ENCODE measurements around the gene AGAP6. TPM values are rescaled to one million over a fixed set of nuclear protein-coding genes. Genes with fewer than 3 reads are reported as not detected.
"Not testable (repeated sequence)": the region's sequence is repeated elsewhere in the genome, so short reads cannot be mapped to it uniquely, and the experiment has no call there.

AGAP6 gene
- polyA plus RNA-seq, 1 of the 3 experiments (the other 2 are of a cell fraction), result 21.5 TPM

DNA sequence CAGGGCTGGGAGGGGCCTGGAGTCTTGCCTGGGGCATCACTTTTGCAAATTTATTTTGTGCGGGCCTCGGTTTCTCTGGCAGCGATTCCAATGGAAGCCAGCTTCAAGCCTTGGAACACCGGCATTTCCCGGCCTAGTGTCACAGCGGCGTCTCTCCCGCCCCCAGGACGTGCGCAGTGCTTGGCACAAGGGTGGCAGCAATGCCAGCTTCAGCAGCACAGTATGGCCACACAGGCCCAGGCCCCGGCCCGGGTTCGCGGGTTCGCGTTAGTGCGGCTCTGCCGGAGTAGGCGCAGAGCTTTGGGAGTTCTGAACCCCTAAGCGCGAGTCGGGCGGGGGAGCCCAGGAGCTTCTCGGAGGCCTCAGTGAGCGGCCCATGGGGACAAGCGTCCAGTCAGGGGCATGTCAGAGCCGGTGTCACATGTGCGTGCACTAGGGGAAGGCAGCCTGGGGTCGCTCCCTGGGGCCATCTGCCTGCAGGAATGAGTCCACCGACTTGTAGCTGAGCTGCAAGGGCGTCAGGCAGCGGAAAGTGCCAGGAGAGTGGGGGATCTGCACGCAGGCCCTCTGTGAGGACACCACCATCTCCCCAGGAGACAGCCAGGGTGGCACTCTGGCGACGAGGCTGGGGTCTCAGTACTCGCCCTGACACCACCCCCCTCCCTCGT, 36.6 kb downstream of the AGAP6 start:
- H3K27me3 ChIP-seq (ENCODE audit: insufficient read depth); H3K9me2 ChIP-seq; H3K9ac ChIP-seq; H3K27ac ChIP-seq (ENCODE audit: low read depth in 2 of 2, low read length in 1 of 2); H3K79me2 ChIP-seq (ENCODE audit: insufficient read depth); H3K4me1 ChIP-seq (ENCODE audit: control insufficient read depth in 1 of 2, insufficient read depth in 2 of 2, low read depth in 1 of 2, low read length in 1 of 2); CTCF ChIA-PET; H3K36me3 ChIP-seq (replicated peaks in 1 of 2; ENCODE audit: control insufficient read depth in 1 of 2, insufficient read depth in 2 of 2, low read length in 1 of 2); H3K4me3 ChIP-seq (ENCODE audit: low read depth in 2 of 2, low read length in 1 of 2); H3F3A ChIP-seq (replicated peaks; ENCODE audit: insufficient read depth); POLR2A ChIA-PET; DNase-seq; H3K4me2 ChIP-seq; H2AFZ ChIP-seq (ENCODE audit: low read depth); H4K20me1 ChIP-seq (ENCODE audit: insufficient read depth); H3K9me3 ChIP-seq: not testable (repeated sequence)
- WGBS (ENCODE audit: low lambda C conversion rate), result 39% methylated on average over 14 of the region's 37 CpGs

DNA sequence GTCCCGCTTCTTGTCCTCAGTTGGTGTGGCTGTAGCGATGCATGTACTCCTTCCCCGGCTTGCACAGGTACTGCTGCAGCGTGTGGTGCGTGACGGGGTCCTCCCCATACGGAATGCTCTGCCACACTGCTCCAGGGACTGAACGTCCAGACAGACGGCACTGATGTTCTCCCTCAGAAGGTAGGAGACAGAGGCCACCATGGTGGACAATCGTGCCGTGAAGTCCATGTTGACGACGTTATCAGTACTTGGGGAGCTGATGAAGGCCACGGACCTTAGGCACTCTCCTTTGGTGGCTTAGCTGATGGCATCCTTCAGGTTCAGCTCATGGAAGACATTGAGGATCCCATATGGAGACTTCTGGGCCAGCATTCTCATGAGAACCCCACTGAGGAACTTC, 37.4 kb downstream of the AGAP6 start:
- Histone ChIP-seq H3K9me3 (no peaks in the 10 kb centered on the region), H3F3A (replicated peaks; ENCODE audit: insufficient read depth) (no peaks in the 10 kb centered on the region), H3K27ac (ENCODE audit: low read depth in 2 of 2, low read length in 1 of 2) (no peak overlapping the region), H3K27me3 (ENCODE audit: insufficient read depth) (no peaks in the 10 kb centered on the region), H4K20me1 (ENCODE audit: insufficient read depth) (no peaks in the 10 kb centered on the region), H3K4me1 (ENCODE audit: control insufficient read depth in 1 of 2, insufficient read depth in 2 of 2, low read depth in 1 of 2, low read length in 1 of 2) (no peaks in the 10 kb centered on the region), H3K4me2 (no peak overlapping the region), H2AFZ (ENCODE audit: low read depth) (no peak overlapping the region), H3K4me3 (ENCODE audit: low read depth in 2 of 2, low read length in 1 of 2) (no peak overlapping the region), H3K9ac (no peak overlapping the region), H3K79me2 (ENCODE audit: insufficient read depth) (no peaks in the 10 kb centered on the region), H3K9me2 (no peaks in the 10 kb centered on the region), H3K36me3 (replicated peaks in 1 of 2; ENCODE audit: control insufficient read depth in 1 of 2, insufficient read depth in 2 of 2, low read length in 1 of 2) (no peaks in the 10 kb centered on the region)
- 83% methylated on average over 10 of the region's 14 CpGs for WGBS (ENCODE audit: low lambda C conversion rate)
- POLR2A ChIA-PET, result no interaction called here
- TF ChIP-seq, protein P1, sequence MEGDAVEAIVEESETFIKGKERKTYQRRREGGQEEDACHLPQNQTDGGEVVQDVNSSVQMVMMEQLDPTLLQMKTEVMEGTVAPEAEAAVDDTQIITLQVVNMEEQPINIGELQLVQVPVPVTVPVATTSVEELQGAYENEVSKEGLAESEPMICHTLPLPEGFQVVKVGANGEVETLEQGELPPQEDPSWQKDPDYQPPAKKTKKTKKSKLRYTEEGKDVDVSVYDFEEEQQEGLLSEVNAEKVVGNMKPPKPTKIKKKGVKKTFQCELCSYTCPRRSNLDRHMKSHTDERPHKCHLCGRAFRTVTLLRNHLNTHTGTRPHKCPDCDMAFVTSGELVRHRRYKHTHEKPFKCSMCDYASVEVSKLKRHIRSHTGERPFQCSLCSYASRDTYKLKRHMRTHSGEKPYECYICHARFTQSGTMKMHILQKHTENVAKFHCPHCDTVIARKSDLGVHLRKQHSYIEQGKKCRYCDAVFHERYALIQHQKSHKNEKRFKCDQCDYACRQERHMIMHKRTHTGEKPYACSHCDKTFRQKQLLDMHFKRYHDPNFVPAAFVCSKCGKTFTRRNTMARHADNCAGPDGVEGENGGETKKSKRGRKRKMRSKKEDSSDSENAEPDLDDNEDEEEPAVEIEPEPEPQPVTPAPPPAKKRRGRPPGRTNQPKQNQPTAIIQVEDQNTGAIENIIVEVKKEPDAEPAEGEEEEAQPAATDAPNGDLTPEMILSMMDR (IDR thresholded peaks at IDR 0.05), result no peak
- no peak for TF ChIP-seq YY1 (IDR thresholded peaks at IDR 0.05; ENCODE audit: low read depth)
- no peak for TF ChIP-seq CHD2 (IDR thresholded peaks at IDR 0.05; ENCODE audit: low read length, partially characterized antibody)
- TF ChIP-seq TCF12 (IDR thresholded peaks at IDR 0.05), result no peak
- no peak for TF ChIP-seq NRF1 (IDR thresholded peaks at IDR 0.05; ENCODE audit: low read depth, low read length)
- TF ChIP-seq FOSL2 (IDR thresholded peaks at IDR 0.05; ENCODE audit: borderline replicate concordance, low read depth), result no peak
- TF ChIP-seq FOXM1 (IDR thresholded peaks at IDR 0.05; ENCODE audit: low read depth), result no peak
- no peak for TF ChIP-seq RFX5 (IDR thresholded peaks at IDR 0.05; ENCODE audit: low read length)
- no peak for TF ChIP-seq RXRA (IDR thresholded peaks at IDR 0.05; ENCODE audit: borderline replicate concordance, low read depth)
- TF ChIP-seq MEF2A (IDR thresholded peaks at IDR 0.05; ENCODE audit: borderline replicate concordance, low read depth), result no peak
- no peak for TF ChIP-seq MXI1 (IDR thresholded peaks at IDR 0.05; ENCODE audit: low read depth, low read length)
- no peak for TF ChIP-seq RCOR1 (IDR thresholded peaks at IDR 0.05; ENCODE audit: low read length)
- no peak for TF ChIP-seq SMC3 (IDR thresholded peaks at IDR 0.05; ENCODE audit: low read depth, low read length)
- no peak for TF ChIP-seq FOXJ3 (CRISPR knock-in tag; IDR thresholded peaks at IDR 0.05)
- TF ChIP-seq TEAD4 (IDR thresholded peaks at IDR 0.05; ENCODE audit: borderline replicate concordance, insufficient read depth), result no peak
- TF ChIP-seq EZH2phosphoT487 (IDR thresholded peaks at IDR 0.05; ENCODE audit: borderline replicate concordance, low read depth), result no peak
- DNase-seq, result no peak
- CTCF ChIA-PET, result no interaction called here

Measured in SK-N-SH (cell line).